Mammary epithelial cell (primary cell): ENCODE results near the gene UCN2.

Experiments used
- CTCF ChIP-seq, 2 donors: IDR thresholded peaks in 1 of 2; conservative IDR thresholded peaks in 1 of 2; 2 replicates each; pipeline ENCODE4 v1.5.1; 2011 to 2012; ENCODE audit warnings: inconsistent platforms in 2 of 2, low read length in 2 of 2, mild to moderate bottlenecking in 2 of 2, control low read depth in 1 of 2, low read depth in 1 of 2; ENCODE audit not compliant: insufficient read depth in 1 of 2; ENCODE audit errors: extremely low read depth in 1 of 2
- EZH2 ChIP-seq: IDR thresholded peaks from 2 replicates; pipeline ENCODE4 v1.6.1; 2012; ENCODE audit warnings: low read length, inconsistent platforms, borderline replicate concordance

- TF ChIP-seq CTCF (conservative IDR thresholded peaks at IDR 0.05 in 1 of 2, IDR thresholded peaks at IDR 0.05 in 1 of 2; ENCODE audit: extremely low read depth in 1 of 2, insufficient read depth in 1 of 2, low read depth in 1 of 2, low read length in 2 of 2) (no peak), EZH2 (no peak)
These were observed 2.4 kb downstream of the UCN2 start for GRCh38 chr3:48561045-48561736.
